ENCODE results near the gene PGLYRP2. TPM values are rescaled to one million over a fixed set of nuclear protein-coding genes. Genes with fewer than 3 reads are reported as not detected.

Gene PGLYRP2
- polyA plus RNA-seq, 1 experiment: not detected

GRCh38 chr19:15427991-15428471, 51.3 kb downstream of the PGLYRP2 start:
- CTCF ChIA-PET: interaction anchor here (0.6 to 2.0 kb wide), 2 partner anchors 9 to 725 kb away, joined by 3 to 7 read pairs; partner anchors contain the start of gene AKAP8L
- TF ChIP-seq CTCF (IDR thresholded peaks at IDR 0.05; ENCODE audit: insufficient read depth, low read depth, low read length): no peak
- H3K4me3 ChIP-seq (ENCODE audit: low read depth, low read length): no peak overlapping the region
- H3K36me3 ChIP-seq (ENCODE audit: control insufficient read depth, insufficient read depth, low read length): peaks cover 45% of the 10 kb centered on the region
- no peaks in the 10 kb centered on the region for H3K27me3 ChIP-seq (ENCODE audit: control insufficient read depth, insufficient read depth, low read length)
- DNase-seq (ENCODE audit: low read depth): no peak
- POLR2A ChIA-PET: no interaction called here

GRCh38 chr19:15427350-15427700, 52.0 kb downstream of the PGLYRP2 start:
- Histone ChIP-seq H3K27me3 (ENCODE audit: control insufficient read depth, insufficient read depth, low read length) (no peaks in the 10 kb centered on the region), H3K4me3 (ENCODE audit: low read depth, low read length) (no peak overlapping the region), H3K36me3 (ENCODE audit: control insufficient read depth, insufficient read depth, low read length) (peaks cover 50% of the 10 kb centered on the region)
- DNase-seq (ENCODE audit: low read depth): no peak
- ChIA-PET CTCF (no interaction called here), POLR2A (no interaction called here)
- TF ChIP-seq CTCF (IDR thresholded peaks at IDR 0.05; ENCODE audit: insufficient read depth, low read depth, low read length): no peak

- Histone ChIP-seq H3K36me3 (ENCODE audit: control insufficient read depth, insufficient read depth, low read length) (peaks cover 52% of the 10 kb centered on the region), H3K4me3 (ENCODE audit: low read depth, low read length) (no peak overlapping the region), H3K27me3 (ENCODE audit: control insufficient read depth, insufficient read depth, low read length) (no peaks in the 10 kb centered on the region)
- CTCF ChIA-PET: no interaction called here
- POLR2A ChIA-PET: no interaction called here
- no peak for TF ChIP-seq CTCF (IDR thresholded peaks at IDR 0.05; ENCODE audit: insufficient read depth, low read depth, low read length)
- DNase-seq (ENCODE audit: low read depth): no peak
Observed at GRCh38 chr19:15426485-15427349, 52.6 kb downstream of the PGLYRP2 start.

- H3K4me3 ChIP-seq (ENCODE audit: low read depth, low read length): no peak overlapping the region
- no peaks in the 10 kb centered on the region for H3K27me3 ChIP-seq (ENCODE audit: control insufficient read depth, insufficient read depth, low read length)
- no peak for DNase-seq (ENCODE audit: low read depth)
- POLR2A ChIA-PET: no interaction called here
- CTCF ChIA-PET: no interaction called here
- peaks cover 56% of the 10 kb centered on the region for H3K36me3 ChIP-seq (ENCODE audit: control insufficient read depth, insufficient read depth, low read length)
- no peak for TF ChIP-seq CTCF (IDR thresholded peaks at IDR 0.05; ENCODE audit: insufficient read depth, low read depth, low read length)
Observed at GRCh38 chr19:15425321-15425950, 53.9 kb downstream of the PGLYRP2 start.

- ChIA-PET CTCF (no interaction called here), POLR2A (no interaction called here)
- Histone ChIP-seq H3K4me3 (ENCODE audit: low read depth, low read length) (no peak overlapping the region), H3K27me3 (ENCODE audit: control insufficient read depth, insufficient read depth, low read length) (no peaks in the 10 kb centered on the region), H3K36me3 (ENCODE audit: control insufficient read depth, insufficient read depth, low read length) (peaks cover 56% of the 10 kb centered on the region)
- no peak for DNase-seq (ENCODE audit: low read depth)
- no peak for TF ChIP-seq CTCF (IDR thresholded peaks at IDR 0.05; ENCODE audit: insufficient read depth, low read depth, low read length)
Observed at GRCh38 chr19:15424692-15425272, 54.5 kb downstream of the PGLYRP2 start.
